ENCODE data around the gene CCDC85C. TPM values are rescaled to one million over a fixed set of nuclear protein-coding genes. Genes with fewer than 3 reads are reported as not detected.

Gene CCDC85C
- total and polyA plus RNA-seq, 7 donors: 1.8 to 21.0 (median 7.9) TPM

DNA sequence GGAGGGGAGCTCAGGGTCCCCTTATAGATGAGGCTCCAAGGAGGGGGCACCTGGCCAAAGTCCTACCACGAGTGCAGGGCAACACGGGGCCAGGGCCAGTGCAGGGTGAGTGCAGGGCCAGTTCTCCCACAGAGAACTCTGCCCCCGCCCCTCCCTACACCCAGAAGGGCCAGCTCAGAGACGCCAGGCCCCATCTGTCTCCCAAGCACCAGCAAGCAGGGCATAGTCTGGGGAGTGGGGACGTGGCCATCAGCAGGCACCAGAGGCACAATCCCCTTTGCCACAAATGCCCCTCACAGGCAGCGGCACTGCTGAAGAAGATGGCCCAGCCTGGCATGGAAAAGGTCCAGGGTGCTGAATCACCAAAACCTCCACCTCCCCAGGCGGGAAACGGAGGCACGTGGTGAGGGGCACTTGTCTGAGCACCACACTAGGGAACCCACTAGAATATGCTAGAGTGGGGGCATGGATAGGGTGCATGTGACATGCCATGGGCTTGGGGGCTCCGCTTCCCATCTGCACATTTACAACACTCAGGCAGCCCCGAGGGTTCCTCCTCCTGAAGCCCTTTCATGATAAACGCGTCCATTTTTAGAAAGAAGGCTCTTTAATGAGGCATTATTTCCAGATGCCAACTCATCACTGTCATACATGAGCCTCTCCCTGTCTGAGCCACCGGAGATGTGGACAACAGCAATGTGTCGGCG lies 17.8 kb downstream of the CCDC85C start:
- TF ChIP-seq, protein P1, sequence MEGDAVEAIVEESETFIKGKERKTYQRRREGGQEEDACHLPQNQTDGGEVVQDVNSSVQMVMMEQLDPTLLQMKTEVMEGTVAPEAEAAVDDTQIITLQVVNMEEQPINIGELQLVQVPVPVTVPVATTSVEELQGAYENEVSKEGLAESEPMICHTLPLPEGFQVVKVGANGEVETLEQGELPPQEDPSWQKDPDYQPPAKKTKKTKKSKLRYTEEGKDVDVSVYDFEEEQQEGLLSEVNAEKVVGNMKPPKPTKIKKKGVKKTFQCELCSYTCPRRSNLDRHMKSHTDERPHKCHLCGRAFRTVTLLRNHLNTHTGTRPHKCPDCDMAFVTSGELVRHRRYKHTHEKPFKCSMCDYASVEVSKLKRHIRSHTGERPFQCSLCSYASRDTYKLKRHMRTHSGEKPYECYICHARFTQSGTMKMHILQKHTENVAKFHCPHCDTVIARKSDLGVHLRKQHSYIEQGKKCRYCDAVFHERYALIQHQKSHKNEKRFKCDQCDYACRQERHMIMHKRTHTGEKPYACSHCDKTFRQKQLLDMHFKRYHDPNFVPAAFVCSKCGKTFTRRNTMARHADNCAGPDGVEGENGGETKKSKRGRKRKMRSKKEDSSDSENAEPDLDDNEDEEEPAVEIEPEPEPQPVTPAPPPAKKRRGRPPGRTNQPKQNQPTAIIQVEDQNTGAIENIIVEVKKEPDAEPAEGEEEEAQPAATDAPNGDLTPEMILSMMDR (IDR thresholded peaks at IDR 0.05): no peak

GRCh38 chr14:99584823-99585222 lies 19.2 kb downstream of the CCDC85C start:
- no peak overlapping the region for H3K27ac ChIP-seq
- no peaks in the 10 kb centered on the region for H3K9me3 ChIP-seq
- ATAC-seq (no peak), DNase-seq (no peak)
- peaks cover 0 to 2% (median 0%) of the 10 kb centered on the region in 3 donors for H3K27me3 ChIP-seq (ENCODE audit: insufficient read depth in 3 of 3, low read length in 2 of 3)
- intact Hi-C loops (cut with DNase I): no loop called here
- H3K4me1 ChIP-seq: peaks cover 3% of the 10 kb centered on the region
- no peaks in the 10 kb centered on the region for H3K36me3 ChIP-seq (ENCODE audit: insufficient read depth in 1 of 2, low read depth in 1 of 2)
- WGBS, 3 donors: 77 to 95% (median 84%) methylated on average over 3 of the region's 3 CpGs
- no peak overlapping the region for H3K4me3 ChIP-seq
- TF ChIP-seq, protein P1 (IDR thresholded peaks at IDR 0.05): no peak

More for the DNA sequence above, 17.8 kb downstream of the CCDC85C start:
- no peak for DNase-seq
- intact Hi-C loops (cut with DNase I): no loop called here
- ATAC-seq: no peak
- no peaks in the 10 kb centered on the region for H3K4me1 ChIP-seq
- no peaks in the 10 kb centered on the region for H3K9me3 ChIP-seq
- 89 to 93% (median 90%) methylated on average over 16 of the region's 16 CpGs for WGBS, 3 donors
- H3K4me3 ChIP-seq: no peak overlapping the region
- no peak overlapping the region for H3K27ac ChIP-seq
- peaks cover 0 to 2% (median 0%) of the 10 kb centered on the region in 3 donors for H3K27me3 ChIP-seq (ENCODE audit: insufficient read depth in 3 of 3, low read length in 2 of 3)
- no peaks in the 10 kb centered on the region for H3K36me3 ChIP-seq (ENCODE audit: insufficient read depth in 1 of 2, low read depth in 1 of 2)

- WGBS, 3 donors: 91% methylated on average over 11 of the region's 11 CpGs
- DNase-seq (no peak), ATAC-seq (no peak)
- Histone ChIP-seq H3K4me3 (no peak overlapping the region), H3K4me1 (peaks cover 22% of the 10 kb centered on the region), H3K27me3 (ENCODE audit: insufficient read depth in 3 of 3, low read length in 2 of 3) (peaks cover 0 to 2% (median 0%) of the 10 kb centered on the region in 3 donors), H3K9me3 (no peaks in the 10 kb centered on the region), H3K27ac (no peak overlapping the region), H3K36me3 (ENCODE audit: insufficient read depth in 1 of 2, low read depth in 1 of 2) (no peaks in the 10 kb centered on the region)
- intact Hi-C loops (cut with DNase I): no loop called here
- TF ChIP-seq, protein P1 (IDR thresholded peaks at IDR 0.05): no peak
Measured at GRCh38 chr14:99581938-99582337, 22.1 kb downstream of the CCDC85C start.

GRCh38 chr14:99581374-99581773 lies 22.6 kb downstream of the CCDC85C start:
- Histone ChIP-seq H3K27me3 (ENCODE audit: insufficient read depth in 3 of 3, low read length in 2 of 3) (peaks cover 0 to 2% (median 0%) of the 10 kb centered on the region in 3 donors), H3K36me3 (ENCODE audit: insufficient read depth in 1 of 2, low read depth in 1 of 2) (no peaks in the 10 kb centered on the region), H3K4me3 (no peak overlapping the region), H3K27ac (no peak overlapping the region), H3K9me3 (no peaks in the 10 kb centered on the region), H3K4me1 (peaks cover 28% of the 10 kb centered on the region)
- ATAC-seq (no peak), DNase-seq (no peak)
- TF ChIP-seq, protein P1 (IDR thresholded peaks at IDR 0.05): no peak
- intact Hi-C loops (cut with DNase I): no loop called here
- 82 to 86% (median 83%) methylated on average over 16 of the region's 16 CpGs for WGBS, 3 donors
